Glutamatergic neuron (in vitro differentiated cells): ENCODE results near the gene SPSB3. TPM values are rescaled to one million over a fixed set of nuclear protein-coding genes. Genes with fewer than 3 reads are reported as not detected.

Experiments
- DNase-seq: peaks from one replicate; pipeline ENCODE4 v3.0.0; 2022
- H3K27ac Mint-ChIP-seq: one replicate; pipeline ENCODE4 v1.8.0; 2020; ENCODE audit warnings: mild to moderate bottlenecking, mixed read lengths, inconsistent platforms; ENCODE audit not compliant: unreplicated experiment
- H3K27me3 Mint-ChIP-seq: one replicate; pipeline ENCODE4 v1.8.0; 2020; ENCODE audit warnings: mild to moderate bottlenecking, moderate library complexity, mixed read lengths, inconsistent platforms; ENCODE audit not compliant: unreplicated experiment
- H3K36me3 Mint-ChIP-seq: one replicate; pipeline ENCODE4 v1.8.0; 2020; ENCODE audit warnings: mild to moderate bottlenecking, mixed read lengths, inconsistent platforms; ENCODE audit not compliant: unreplicated experiment
- H3K4me1 Mint-ChIP-seq: one replicate; pipeline ENCODE4 v1.8.0; 2020; ENCODE audit warnings: mild to moderate bottlenecking, low read depth, mixed read lengths, inconsistent platforms; ENCODE audit not compliant: unreplicated experiment
- H3K4me3 Mint-ChIP-seq: one replicate; pipeline ENCODE4 v1.8.0; 2020; ENCODE audit warnings: mild to moderate bottlenecking, mixed read lengths, inconsistent platforms; ENCODE audit not compliant: unreplicated experiment
- H3K9me3 Mint-ChIP-seq: one replicate; pipeline ENCODE4 v1.8.0; 2020; ENCODE audit warnings: mild to moderate bottlenecking, moderate library complexity, mixed read lengths, inconsistent platforms; ENCODE audit not compliant: unreplicated experiment
- total RNA-seq: library from RNA; stranded (reverse); fragmentation: NEBNext Ultra II Directional; extraction: Animal tissue kit (Norgen Biotek cat#: 25700); gene quantifications from one replicate; pipeline ENCODE4 v1.2.1, GENCODE V29; 2021; ENCODE audit not compliant: unreplicated experiment
- TF ChIP-seq, protein P1 (sequence below): fragments of 200-600 bp; sonication (generic); IDR thresholded peaks from one replicate; pipeline ENCODE4 v1.5.0; 2021; ENCODE audit not compliant: partially characterized antibody, unreplicated experiment

The SPSB3 gene
- total RNA-seq, 1 donor from 2014 or later, result 80.4 TPM

- Mint-ChIP-seq H3K36me3 (no peaks in the 10 kb centered on the region), H3K4me3 (no peak overlapping the region), H3K27ac (no peak overlapping the region), H3K9me3 (peaks cover 7% of the 10 kb centered on the region), H3K27me3 (peaks cover 23% of the 10 kb centered on the region), H3K4me1 (peaks cover 11% of the 10 kb centered on the region)
- TF ChIP-seq, protein P1, sequence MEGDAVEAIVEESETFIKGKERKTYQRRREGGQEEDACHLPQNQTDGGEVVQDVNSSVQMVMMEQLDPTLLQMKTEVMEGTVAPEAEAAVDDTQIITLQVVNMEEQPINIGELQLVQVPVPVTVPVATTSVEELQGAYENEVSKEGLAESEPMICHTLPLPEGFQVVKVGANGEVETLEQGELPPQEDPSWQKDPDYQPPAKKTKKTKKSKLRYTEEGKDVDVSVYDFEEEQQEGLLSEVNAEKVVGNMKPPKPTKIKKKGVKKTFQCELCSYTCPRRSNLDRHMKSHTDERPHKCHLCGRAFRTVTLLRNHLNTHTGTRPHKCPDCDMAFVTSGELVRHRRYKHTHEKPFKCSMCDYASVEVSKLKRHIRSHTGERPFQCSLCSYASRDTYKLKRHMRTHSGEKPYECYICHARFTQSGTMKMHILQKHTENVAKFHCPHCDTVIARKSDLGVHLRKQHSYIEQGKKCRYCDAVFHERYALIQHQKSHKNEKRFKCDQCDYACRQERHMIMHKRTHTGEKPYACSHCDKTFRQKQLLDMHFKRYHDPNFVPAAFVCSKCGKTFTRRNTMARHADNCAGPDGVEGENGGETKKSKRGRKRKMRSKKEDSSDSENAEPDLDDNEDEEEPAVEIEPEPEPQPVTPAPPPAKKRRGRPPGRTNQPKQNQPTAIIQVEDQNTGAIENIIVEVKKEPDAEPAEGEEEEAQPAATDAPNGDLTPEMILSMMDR, result no peak
- DNase-seq, result peak; percentile 18
These were observed 3.9 kb downstream of the SPSB3 start for GRCh38 chr16:1778200-1779179.

- H3K27ac Mint-ChIP-seq, result no peak overlapping the region
- TF ChIP-seq, protein P1, result no peak
- no peak overlapping the region for H3K4me3 Mint-ChIP-seq
- DNase-seq, result peak; percentile 16
- peaks cover 6% of the 10 kb centered on the region for H3K9me3 Mint-ChIP-seq
- H3K4me1 Mint-ChIP-seq, result peaks cover 11% of the 10 kb centered on the region
- no peaks in the 10 kb centered on the region for H3K36me3 Mint-ChIP-seq
- peaks cover 17% of the 10 kb centered on the region for H3K27me3 Mint-ChIP-seq
These were observed 4.8 kb downstream of the SPSB3 start for GRCh38 chr16:1777375-1778199.

DNA sequence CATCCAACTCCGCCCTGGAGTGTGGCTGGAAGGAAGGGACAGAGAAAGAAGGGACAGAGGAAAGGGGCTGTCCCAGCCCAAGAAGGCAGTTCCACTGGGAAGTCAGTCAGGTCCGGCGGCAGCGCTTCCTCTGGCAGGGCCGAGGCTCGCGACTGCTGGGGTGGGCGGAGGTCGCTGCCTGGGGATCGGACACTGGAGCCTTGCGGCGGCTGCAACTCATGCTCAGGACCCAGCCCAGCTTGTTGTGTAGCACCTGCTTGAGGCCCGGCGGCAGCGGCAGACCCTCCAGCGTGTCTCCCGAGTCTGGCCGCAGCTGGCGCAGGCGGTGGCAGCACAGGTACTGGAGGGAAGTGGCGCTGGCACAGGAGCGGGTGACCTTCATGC, 5.4 kb downstream of the SPSB3 start:
- H3K4me1 Mint-ChIP-seq, result peaks cover 13% of the 10 kb centered on the region
- peaks cover 20% of the 10 kb centered on the region for H3K27me3 Mint-ChIP-seq
- DNase-seq, result peak; percentile 43
- peak overlapping the region; percentile 74 for H3K4me3 Mint-ChIP-seq
- TF ChIP-seq, protein P1, result no peak
- peak overlapping the region; percentile 80 for H3K27ac Mint-ChIP-seq
- H3K36me3 Mint-ChIP-seq, result no peaks in the 10 kb centered on the region
- H3K9me3 Mint-ChIP-seq, result peaks cover 11% of the 10 kb centered on the region

DNA sequence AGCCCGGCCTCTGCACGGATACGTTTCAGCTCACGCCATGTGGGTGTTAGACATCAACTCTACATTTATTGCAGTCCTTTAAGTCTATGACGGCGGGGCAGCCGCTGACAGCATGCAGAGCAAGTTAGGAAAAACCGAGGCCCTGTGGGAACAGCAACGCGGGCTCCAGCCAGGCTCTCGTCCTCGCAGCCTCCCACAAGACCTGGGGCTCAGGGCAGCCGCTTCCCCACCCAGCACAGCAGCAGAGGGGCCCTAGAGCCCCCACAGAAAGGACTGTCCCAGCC, 5.8 kb downstream of the SPSB3 start:
- Mint-ChIP-seq H3K27ac (peak overlapping the region; percentile 80), H3K9me3 (peaks cover 15% of the 10 kb centered on the region), H3K4me3 (peak overlapping the region; percentile 74), H3K36me3 (no peaks in the 10 kb centered on the region), H3K4me1 (peaks cover 13% of the 10 kb centered on the region), H3K27me3 (peaks cover 20% of the 10 kb centered on the region)
- TF ChIP-seq, protein P1, result no peak
- DNase-seq, result no peak
